ENCODE results near the gene TENM4.
A peak's percentile ranks its signal among the peaks of the same experiment; 100 is the strongest.

TENM4 gene

GRCh38 chr11:78752494-78752893, 688.3 kb downstream of the TENM4 start:
- no peak for DNase-seq

- DNase-seq: no peak
Measured at GRCh38 chr11:78748918-78749690, 691.7 kb downstream of the TENM4 start.

- no peak for DNase-seq
Measured at GRCh38 chr11:78744949-78745348, 695.9 kb downstream of the TENM4 start.

- no peak for DNase-seq
Measured at GRCh38 chr11:78744202-78744601, 696.6 kb downstream of the TENM4 start.

GRCh38 chr11:78742430-78742829, 698.4 kb downstream of the TENM4 start:
- no peak for DNase-seq

GRCh38 chr11:78741741-78742140, 699.1 kb downstream of the TENM4 start:
- no peak for DNase-seq

- no peak for DNase-seq
Measured at GRCh38 chr11:78740199-78741071, 700.4 kb downstream of the TENM4 start.

- no peak for DNase-seq
Measured at GRCh38 chr11:78737891-78738290, 702.9 kb downstream of the TENM4 start.

- no peak for DNase-seq
Measured at GRCh38 chr11:78737301-78737700, 703.5 kb downstream of the TENM4 start.

GRCh38 chr11:78735711-78736110, 705.1 kb downstream of the TENM4 start:
- no peak for DNase-seq

- DNase-seq: no peak
Measured at GRCh38 chr11:78733031-78733430, 707.8 kb downstream of the TENM4 start.

GRCh38 chr11:78732246-78732645, 708.6 kb downstream of the TENM4 start:
- no peak for DNase-seq

- no peak for DNase-seq
Measured at GRCh38 chr11:78731027-78731426, 709.8 kb downstream of the TENM4 start.

- DNase-seq: no peak
Measured at GRCh38 chr11:78730267-78730824, 710.5 kb downstream of the TENM4 start.

- no peak for DNase-seq
Measured at GRCh38 chr11:78727816-78728215, 713.0 kb downstream of the TENM4 start.

GRCh38 chr11:78725200-78725599, 715.6 kb downstream of the TENM4 start:
- no peak for DNase-seq

GRCh38 chr11:78722786-78723185, 718.0 kb downstream of the TENM4 start:
- DNase-seq: no peak

- no peak for DNase-seq
Measured at GRCh38 chr11:78720281-78720989, 720.4 kb downstream of the TENM4 start.

- DNase-seq: no peak
Measured at GRCh38 chr11:78717041-78717440, 723.8 kb downstream of the TENM4 start.

GRCh38 chr11:78715639-78716311, 725.1 kb downstream of the TENM4 start:
- DNase-seq: peak; percentile 41

GRCh38 chr11:78714539-78714938, 726.3 kb downstream of the TENM4 start:
- no peak for DNase-seq

GRCh38 chr11:78711735-78712134, 729.1 kb downstream of the TENM4 start:
- DNase-seq: no peak

GRCh38 chr11:78710417-78710816, 730.4 kb downstream of the TENM4 start:
- DNase-seq: no peak
